Measurements from ENCODE around the gene RBM5.

DNA sequence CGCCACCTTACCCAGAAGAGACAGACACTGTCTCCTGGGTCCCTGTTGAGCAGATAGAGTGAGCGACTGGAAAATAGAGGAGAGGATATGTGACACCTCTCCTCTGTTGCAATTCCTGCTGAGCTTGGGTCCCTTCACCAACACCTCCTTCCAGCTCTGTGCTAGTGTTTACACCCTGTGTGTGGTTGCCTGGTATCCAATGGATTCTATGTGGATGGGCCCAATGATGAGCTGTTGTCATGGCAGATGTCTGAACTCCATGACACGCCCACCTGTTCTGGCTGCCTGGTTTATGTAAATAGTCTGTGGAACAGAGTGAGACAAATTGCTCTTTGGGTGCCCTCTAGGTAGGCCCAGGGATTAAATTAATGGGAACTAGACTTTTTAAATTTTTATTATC lies 23.7 kb downstream of the RBM5 start:
- TF ChIP-seq, protein P1, sequence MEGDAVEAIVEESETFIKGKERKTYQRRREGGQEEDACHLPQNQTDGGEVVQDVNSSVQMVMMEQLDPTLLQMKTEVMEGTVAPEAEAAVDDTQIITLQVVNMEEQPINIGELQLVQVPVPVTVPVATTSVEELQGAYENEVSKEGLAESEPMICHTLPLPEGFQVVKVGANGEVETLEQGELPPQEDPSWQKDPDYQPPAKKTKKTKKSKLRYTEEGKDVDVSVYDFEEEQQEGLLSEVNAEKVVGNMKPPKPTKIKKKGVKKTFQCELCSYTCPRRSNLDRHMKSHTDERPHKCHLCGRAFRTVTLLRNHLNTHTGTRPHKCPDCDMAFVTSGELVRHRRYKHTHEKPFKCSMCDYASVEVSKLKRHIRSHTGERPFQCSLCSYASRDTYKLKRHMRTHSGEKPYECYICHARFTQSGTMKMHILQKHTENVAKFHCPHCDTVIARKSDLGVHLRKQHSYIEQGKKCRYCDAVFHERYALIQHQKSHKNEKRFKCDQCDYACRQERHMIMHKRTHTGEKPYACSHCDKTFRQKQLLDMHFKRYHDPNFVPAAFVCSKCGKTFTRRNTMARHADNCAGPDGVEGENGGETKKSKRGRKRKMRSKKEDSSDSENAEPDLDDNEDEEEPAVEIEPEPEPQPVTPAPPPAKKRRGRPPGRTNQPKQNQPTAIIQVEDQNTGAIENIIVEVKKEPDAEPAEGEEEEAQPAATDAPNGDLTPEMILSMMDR (IDR thresholded peaks at IDR 0.05; ENCODE audit: low read depth, low read length) = no peak
- no peak for TF ChIP-seq EZH2phosphoT487 (IDR thresholded peaks at IDR 0.05; ENCODE audit: low read depth)
